Stimulated activated CD4-positive, alpha-beta T cell treated with anti-CD3 and anti-CD28 coated beads, Interleukin-4, amount 100 ng/mL, for 4 hours (primary cell): ENCODE measurements around the gene ATP5F1A.
"Not testable (repeated sequence)": the region's sequence is repeated elsewhere in the genome, so short reads cannot be mapped to it uniquely, and the experiment has no call there.

Experiments used
- DNase-seq, 2 experiments: peaks; one replicate each; pipeline ENCODE4 v3.0.0-alpha.2; 2020

Gene ATP5F1A

GRCh38 chr18:46097801-46098615 lies at the start of gene ATP5F1A:
TSS of gene ATP5F1A (minus strand) at chr18:46098296. CDS start at chr18:46098231, 65 bp downstream.
- DNase-seq, result peak; percentile 83 to 84

- DNase-seq, result no peak
These were observed 43.1 kb upstream of the ATP5F1A start for GRCh38 chr18:46141199-46141598.

- DNase-seq, result no peak
These were observed 42.1 kb upstream of the ATP5F1A start for GRCh38 chr18:46140173-46140572.

GRCh38 chr18:46134920-46135675 lies 37.0 kb upstream of the ATP5F1A start:
- no peak for DNase-seq

GRCh38 chr18:46133534-46133933 lies 35.4 kb upstream of the ATP5F1A start:
- DNase-seq, result no peak

GRCh38 chr18:46130549-46130948 lies 32.5 kb upstream of the ATP5F1A start:
- not testable (repeated sequence) for DNase-seq

- no peak for DNase-seq
These were observed 32.0 kb upstream of the ATP5F1A start for GRCh38 chr18:46130061-46130460.

- not testable (repeated sequence) for DNase-seq
These were observed 28.5 kb upstream of the ATP5F1A start for GRCh38 chr18:46126625-46127024.

- DNase-seq, result no peak
These were observed 15.7 kb upstream of the ATP5F1A start for GRCh38 chr18:46113751-46114150.

GRCh38 chr18:46110406-46110805 lies 12.3 kb upstream of the ATP5F1A start:
- DNase-seq, result no peak

- DNase-seq, result no peak
These were observed 11.3 kb upstream of the ATP5F1A start for GRCh38 chr18:46109386-46109785.

GRCh38 chr18:46104128-46104911 lies 6.2 kb upstream of the ATP5F1A start, which contains the start of gene HAUS1:
TSS of gene HAUS1 (plus strand) at chr18:46104385. CDS start at chr18:46104412, 27 bp downstream.
- peak; percentile 82 to 86 for DNase-seq

GRCh38 chr18:46099463-46099862 lies 1.4 kb upstream of the ATP5F1A start:
- no peak for DNase-seq

- no peak for DNase-seq
These were observed 479 bp upstream of the ATP5F1A start for GRCh38 chr18:46098616-46098933.

GRCh38 chr18:46097431-46097800 lies 680 bp downstream of the ATP5F1A start:
- no peak for DNase-seq

GRCh38 chr18:46096651-46097300 lies 1.3 kb downstream of the ATP5F1A start:
- no peak for DNase-seq

GRCh38 chr18:46095532-46095931 lies 2.6 kb downstream of the ATP5F1A start:
- no peak for DNase-seq

GRCh38 chr18:46088501-46088900 lies 9.6 kb downstream of the ATP5F1A start:
- not testable (repeated sequence) for DNase-seq

- DNase-seq, result no peak
These were observed 13.7 kb downstream of the ATP5F1A start for GRCh38 chr18:46084431-46084830.

GRCh38 chr18:46080156-46080555 lies 17.9 kb downstream of the ATP5F1A start:
- no peak for DNase-seq

- no peak for DNase-seq
These were observed 18.8 kb downstream of the ATP5F1A start for GRCh38 chr18:46079336-46079735.

GRCh38 chr18:46073474-46074331 lies 24.4 kb downstream of the ATP5F1A start:
- peak in 1 of 2 experiments; percentile 51 for DNase-seq
